Measurements from ENCODE around the gene SLC25A43. TPM values are rescaled to one million over a fixed set of nuclear protein-coding genes. Genes with fewer than 3 reads are reported as not detected.

Gene SLC25A43
- total and polyA plus RNA-seq, 2 of the 4 experiments (the other 2 are of a cell fraction) = 12.3 to 12.5 TPM

- H3K36me3 ChIP-seq (ENCODE audit: control insufficient read depth, insufficient read depth, low read length) = no peaks in the 10 kb centered on the region
- H3K14ac ChIP-seq (replicated peaks; ENCODE audit: low read depth, low read length) = no peak overlapping the region
- no TSS peak for BruUV-seq (replicated peaks)
- H3K79me1 ChIP-seq (ENCODE audit: low read depth in 1 of 2, low read length in 2 of 2) = no peaks in the 10 kb centered on the region
- peaks cover 6% of the 10 kb centered on the region for H3K4me1 ChIP-seq (ENCODE audit: control insufficient read depth, insufficient read depth, low read length)
- H3K23ac ChIP-seq (ENCODE audit: low read depth, low read length) = no peak overlapping the region
- DNase-seq (no peak), ATAC-seq (ENCODE audit: low read depth) (no peak)
- H3K9me3 ChIP-seq (ENCODE audit: control insufficient read depth, insufficient read depth, low read length) = no peaks in the 10 kb centered on the region
- no peak overlapping the region for H2AFZ ChIP-seq (replicated peaks; ENCODE audit: low read length, poor library complexity)
- H3K4me3 ChIP-seq (ENCODE audit: insufficient read depth, low read depth, low read length) = no peak overlapping the region
- no peak overlapping the region for H2AK9ac ChIP-seq (replicated peaks; ENCODE audit: low read depth, low read length, poor library complexity)
- no peak overlapping the region for H2BK20ac ChIP-seq (ENCODE audit: low read depth, low read length)
- ChIA-PET CTCF (interaction anchor here (0.8 kb wide), 1 partner anchor 16 kb away, joined by 4 read pairs; no protein-coding TSS in a partner anchor), POLR2A (ENCODE audit: unreplicated experiment) (no interaction called here)
- H4K5ac ChIP-seq (ENCODE audit: low read depth, low read length) = no peak overlapping the region
- H3K4me2 ChIP-seq (ENCODE audit: low read depth, low read length) = no peak overlapping the region
- no peak overlapping the region for H2BK15ac ChIP-seq (ENCODE audit: low read depth, low read length)
- no peak overlapping the region for H3K4ac ChIP-seq (ENCODE audit: low read depth, low read length)
- H3K27me3 ChIP-seq (ENCODE audit: control insufficient read depth, insufficient read depth, low read length) = no peaks in the 10 kb centered on the region
- H2BK5ac ChIP-seq (ENCODE audit: low read depth, low read length, poor library complexity, severe bottlenecking) = no peak overlapping the region
- H3K9me1 ChIP-seq (ENCODE audit: insufficient read depth, low read length) = no peaks in the 10 kb centered on the region
- no CpG with 5 or more reads among the region's 4 CpGs for WGBS, 2 experiments (ENCODE audit: extremely low coverage in 2 of 2, insufficient read length in 1 of 2)
- H4K8ac ChIP-seq (ENCODE audit: low read depth in 2 of 2, low read length in 2 of 2) = no peak overlapping the region
- intact Hi-C loops (cut with micrococcal nuclease) = no loop called here
- dilution Hi-C loops (cut with HindIII; ENCODE audit: low sequenced_read_pairs, unreplicated experiment) = no loop called here
- no peak overlapping the region for H3K56ac ChIP-seq (ENCODE audit: extremely low read depth, insufficient read depth, low read length)
- no peaks in the 10 kb centered on the region for H4K20me1 ChIP-seq (ENCODE audit: insufficient read depth, low read length)
- no peak for TF ChIP-seq CHD1 (IDR thresholded peaks at IDR 0.05; ENCODE audit: low read depth, low read length)
- no peak for TF ChIP-seq USF2 (IDR thresholded peaks at IDR 0.05; ENCODE audit: low read depth, low read length)
- no peak for TF ChIP-seq MAFK (IDR thresholded peaks at IDR 0.05; ENCODE audit: low read depth, low read length)
- TF ChIP-seq MAZ (IDR thresholded peaks at IDR 0.05; ENCODE audit: borderline replicate concordance, low read depth, low read length) = no peak
- TF ChIP-seq, protein P1, sequence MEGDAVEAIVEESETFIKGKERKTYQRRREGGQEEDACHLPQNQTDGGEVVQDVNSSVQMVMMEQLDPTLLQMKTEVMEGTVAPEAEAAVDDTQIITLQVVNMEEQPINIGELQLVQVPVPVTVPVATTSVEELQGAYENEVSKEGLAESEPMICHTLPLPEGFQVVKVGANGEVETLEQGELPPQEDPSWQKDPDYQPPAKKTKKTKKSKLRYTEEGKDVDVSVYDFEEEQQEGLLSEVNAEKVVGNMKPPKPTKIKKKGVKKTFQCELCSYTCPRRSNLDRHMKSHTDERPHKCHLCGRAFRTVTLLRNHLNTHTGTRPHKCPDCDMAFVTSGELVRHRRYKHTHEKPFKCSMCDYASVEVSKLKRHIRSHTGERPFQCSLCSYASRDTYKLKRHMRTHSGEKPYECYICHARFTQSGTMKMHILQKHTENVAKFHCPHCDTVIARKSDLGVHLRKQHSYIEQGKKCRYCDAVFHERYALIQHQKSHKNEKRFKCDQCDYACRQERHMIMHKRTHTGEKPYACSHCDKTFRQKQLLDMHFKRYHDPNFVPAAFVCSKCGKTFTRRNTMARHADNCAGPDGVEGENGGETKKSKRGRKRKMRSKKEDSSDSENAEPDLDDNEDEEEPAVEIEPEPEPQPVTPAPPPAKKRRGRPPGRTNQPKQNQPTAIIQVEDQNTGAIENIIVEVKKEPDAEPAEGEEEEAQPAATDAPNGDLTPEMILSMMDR (conservative IDR thresholded peaks at IDR 0.05; ENCODE audit: low read depth, low read length) = no peak
- TF ChIP-seq RCOR1 (IDR thresholded peaks at IDR 0.05; ENCODE audit: insufficient replicate concordance, low read length) = no peak
- TF ChIP-seq POLR2A (IDR thresholded peaks at IDR 0.05; ENCODE audit: low read depth, low read length) = no peak
- TF ChIP-seq CEBPB (IDR thresholded peaks at IDR 0.05; ENCODE audit: low read depth, low read length) = no peak
- TF ChIP-seq SMC3 (IDR thresholded peaks at IDR 0.05; ENCODE audit: low read depth, low read length) = no peak
- TF ChIP-seq, protein P2, sequence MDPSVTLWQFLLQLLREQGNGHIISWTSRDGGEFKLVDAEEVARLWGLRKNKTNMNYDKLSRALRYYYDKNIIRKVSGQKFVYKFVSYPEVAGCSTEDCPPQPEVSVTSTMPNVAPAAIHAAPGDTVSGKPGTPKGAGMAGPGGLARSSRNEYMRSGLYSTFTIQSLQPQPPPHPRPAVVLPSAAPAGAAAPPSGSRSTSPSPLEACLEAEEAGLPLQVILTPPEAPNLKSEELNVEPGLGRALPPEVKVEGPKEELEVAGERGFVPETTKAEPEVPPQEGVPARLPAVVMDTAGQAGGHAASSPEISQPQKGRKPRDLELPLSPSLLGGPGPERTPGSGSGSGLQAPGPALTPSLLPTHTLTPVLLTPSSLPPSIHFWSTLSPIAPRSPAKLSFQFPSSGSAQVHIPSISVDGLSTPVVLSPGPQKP (IDR thresholded peaks at IDR 0.05; ENCODE audit: borderline replicate concordance, low read depth, low read length) = no peak
- TF ChIP-seq FOS (IDR thresholded peaks at IDR 0.05; ENCODE audit: low read depth, low read length) = no peak
- H3K27ac ChIP-seq (ENCODE audit: insufficient read depth, low read length) = no peak overlapping the region
- no peak overlapping the region for H2BK120ac ChIP-seq (ENCODE audit: low read depth, low read length)
- in situ Hi-C loops (cut with MboI; ENCODE audit: low sequenced_read_pairs) = no loop called here
- no peak overlapping the region for H2AK5ac ChIP-seq (ENCODE audit: low read depth, low read length)
- no peak overlapping the region for H3K9ac ChIP-seq (ENCODE audit: low read depth, low read length)
- no peak overlapping the region for H4K91ac ChIP-seq (ENCODE audit: insufficient read depth, low read depth, low read length)
- no peak overlapping the region for H3K18ac ChIP-seq (ENCODE audit: low read depth, low read length)
These were observed 79.4 kb downstream of the SLC25A43 start for GRCh38 chrX:119478504-119478903.
